Measurements from ENCODE around the gene PRX. TPM values are rescaled to one million over a fixed set of nuclear protein-coding genes. Genes with fewer than 3 reads are reported as not detected.
A peak's percentile ranks its signal among the peaks of the same experiment; 100 is the strongest.

Gene PRX
- total and polyA plus RNA-seq, 9 of the 15 experiments (the other 6 are each of a cell fraction or from before 2014, with no cell fraction given) = 0.65 to 3.5 (median 1.7) TPM; not detected in 2

DNA sequence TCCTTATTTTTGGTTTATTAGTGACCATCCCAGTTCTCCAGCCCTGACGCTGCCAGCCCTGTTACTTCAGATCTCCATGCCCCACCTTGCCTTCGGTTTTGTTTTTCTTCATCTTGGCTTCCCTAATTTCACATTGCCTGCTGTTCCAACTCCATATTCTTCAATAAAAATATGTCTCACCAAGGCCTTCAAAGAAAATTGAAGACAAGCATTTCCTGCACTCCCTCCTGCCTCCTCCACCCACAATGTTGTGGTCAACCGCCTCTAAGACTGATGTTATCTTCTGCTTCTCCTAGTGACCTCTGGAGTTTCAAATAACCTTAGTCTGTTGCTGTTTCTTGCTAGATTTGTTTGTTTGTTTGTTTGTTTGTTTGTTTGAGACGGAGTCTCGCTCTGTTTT is 50.1 kb downstream of the PRX start (continued):
- TF ChIP-seq SOX6 (IDR thresholded peaks at IDR 0.05) (peak; percentile 70), POLR2B (IDR thresholded peaks at IDR 0.05; ENCODE audit: low read depth, partially characterized antibody) (no peak), ZFP36 (IDR thresholded peaks at IDR 0.05; ENCODE audit: low read depth, low read length, partially characterized antibody) (peak; percentile 4), HNRNPLL (IDR thresholded peaks at IDR 0.05; ENCODE audit: low read depth, low read length, poor library complexity, severe bottlenecking) (no peak), DACH1 (IDR thresholded peaks at IDR 0.05; ENCODE audit: partially characterized antibody) (no peak), HEY1 (CRISPR knock-in tag; IDR thresholded peaks at IDR 0.05; ENCODE audit: borderline replicate concordance) (no peak), THAP12 (CRISPR knock-in tag; IDR thresholded peaks at IDR 0.05) (no peak), ZBTB1 (CRISPR knock-in tag; IDR thresholded peaks at IDR 0.05; ENCODE audit: borderline replicate concordance, low read depth) (no peak), RCOR1 (IDR thresholded peaks at IDR 0.05; ENCODE audit: borderline replicate concordance in 1 of 2, low read depth in 2 of 2, low read length in 2 of 2) (peak in 1 of 2 experiments; percentile 90; a peak in 2 of 4 replicates), SAFB2 (IDR thresholded peaks at IDR 0.05; ENCODE audit: borderline replicate concordance, low read depth, low read length, severe bottlenecking) (no peak), NBN (IDR thresholded peaks at IDR 0.05; ENCODE audit: low read depth) (0 out of 2 replicates have a peak, but pooled peaks have one; percentile 44), LCOR (CRISPR knock-in tag; IDR thresholded peaks at IDR 0.05) (no peak), ZNF274 (IDR thresholded peaks at IDR 0.05; ENCODE audit: borderline replicate concordance, low read depth, low read length) (no peak), MTF1 (CRISPR knock-in tag; IDR thresholded peaks at IDR 0.05; ENCODE audit: borderline replicate concordance) (no peak), NUFIP1 (IDR thresholded peaks at IDR 0.05; ENCODE audit: partially characterized antibody) (no peak), SNIP1 (IDR thresholded peaks at IDR 0.05; ENCODE audit: low read depth) (no peak), ELF4 (CRISPR knock-in tag; IDR thresholded peaks at IDR 0.05) (no peak; the same call in 1 of the 2 replicates)
- TF ChIP-seq, protein P1, sequence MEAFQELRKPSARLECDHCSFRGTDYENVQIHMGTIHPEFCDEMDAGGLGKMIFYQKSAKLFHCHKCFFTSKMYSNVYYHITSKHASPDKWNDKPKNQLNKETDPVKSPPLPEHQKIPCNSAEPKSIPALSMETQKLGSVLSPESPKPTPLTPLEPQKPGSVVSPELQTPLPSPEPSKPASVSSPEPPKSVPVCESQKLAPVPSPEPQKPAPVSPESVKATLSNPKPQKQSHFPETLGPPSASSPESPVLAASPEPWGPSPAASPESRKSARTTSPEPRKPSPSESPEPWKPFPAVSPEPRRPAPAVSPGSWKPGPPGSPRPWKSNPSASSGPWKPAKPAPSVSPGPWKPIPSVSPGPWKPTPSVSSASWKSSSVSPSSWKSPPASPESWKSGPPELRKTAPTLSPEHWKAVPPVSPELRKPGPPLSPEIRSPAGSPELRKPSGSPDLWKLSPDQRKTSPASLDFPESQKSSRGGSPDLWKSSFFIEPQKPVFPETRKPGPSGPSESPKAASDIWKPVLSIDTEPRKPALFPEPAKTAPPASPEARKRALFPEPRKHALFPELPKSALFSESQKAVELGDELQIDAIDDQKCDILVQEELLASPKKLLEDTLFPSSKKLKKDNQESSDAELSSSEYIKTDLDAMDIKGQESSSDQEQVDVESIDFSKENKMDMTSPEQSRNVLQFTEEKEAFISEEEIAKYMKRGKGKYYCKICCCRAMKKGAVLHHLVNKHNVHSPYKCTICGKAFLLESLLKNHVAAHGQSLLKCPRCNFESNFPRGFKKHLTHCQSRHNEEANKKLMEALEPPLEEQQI (IDR thresholded peaks at IDR 0.05) = no peak
- TF ChIP-seq, protein P2, sequence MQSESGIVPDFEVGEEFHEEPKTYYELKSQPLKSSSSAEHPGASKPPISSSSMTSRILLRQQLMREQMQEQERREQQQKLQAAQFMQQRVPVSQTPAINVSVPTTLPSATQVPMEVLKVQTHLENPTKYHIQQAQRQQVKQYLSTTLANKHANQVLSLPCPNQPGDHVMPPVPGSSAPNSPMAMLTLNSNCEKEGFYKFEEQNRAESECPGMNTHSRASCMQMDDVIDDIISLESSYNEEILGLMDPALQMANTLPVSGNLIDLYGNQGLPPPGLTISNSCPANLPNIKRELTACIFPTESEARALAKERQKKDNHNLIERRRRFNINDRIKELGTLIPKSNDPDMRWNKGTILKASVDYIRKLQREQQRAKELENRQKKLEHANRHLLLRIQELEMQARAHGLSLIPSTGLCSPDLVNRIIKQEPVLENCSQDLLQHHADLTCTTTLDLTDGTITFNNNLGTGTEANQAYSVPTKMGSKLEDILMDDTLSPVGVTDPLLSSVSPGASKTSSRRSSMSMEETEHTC (IDR thresholded peaks at IDR 0.05) = no peak
- TF ChIP-seq, protein P3, sequence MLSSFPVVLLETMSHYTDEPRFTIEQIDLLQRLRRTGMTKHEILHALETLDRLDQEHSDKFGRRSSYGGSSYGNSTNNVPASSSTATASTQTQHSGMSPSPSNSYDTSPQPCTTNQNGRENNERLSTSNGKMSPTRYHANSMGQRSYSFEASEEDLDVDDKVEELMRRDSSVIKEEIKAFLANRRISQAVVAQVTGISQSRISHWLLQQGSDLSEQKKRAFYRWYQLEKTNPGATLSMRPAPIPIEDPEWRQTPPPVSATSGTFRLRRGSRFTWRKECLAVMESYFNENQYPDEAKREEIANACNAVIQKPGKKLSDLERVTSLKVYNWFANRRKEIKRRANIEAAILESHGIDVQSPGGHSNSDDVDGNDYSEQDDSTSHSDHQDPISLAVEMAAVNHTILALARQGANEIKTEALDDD (IDR thresholded peaks at IDR 0.05) = peak; percentile 66
- TF ChIP-seq, protein P4, sequence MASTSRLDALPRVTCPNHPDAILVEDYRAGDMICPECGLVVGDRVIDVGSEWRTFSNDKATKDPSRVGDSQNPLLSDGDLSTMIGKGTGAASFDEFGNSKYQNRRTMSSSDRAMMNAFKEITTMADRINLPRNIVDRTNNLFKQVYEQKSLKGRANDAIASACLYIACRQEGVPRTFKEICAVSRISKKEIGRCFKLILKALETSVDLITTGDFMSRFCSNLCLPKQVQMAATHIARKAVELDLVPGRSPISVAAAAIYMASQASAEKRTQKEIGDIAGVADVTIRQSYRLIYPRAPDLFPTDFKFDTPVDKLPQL (IDR thresholded peaks at IDR 0.05; ENCODE audit: extremely low read depth, insufficient read length) = no peak
